Measurements from ENCODE around the gene PGA4. TPM values are rescaled to one million over a fixed set of nuclear protein-coding genes. Genes with fewer than 3 reads are reported as not detected.

PGA4 gene
- polyA plus RNA-seq, 2 of the 4 experiments (the other 2 are of a cell fraction), result not detected

DNA sequence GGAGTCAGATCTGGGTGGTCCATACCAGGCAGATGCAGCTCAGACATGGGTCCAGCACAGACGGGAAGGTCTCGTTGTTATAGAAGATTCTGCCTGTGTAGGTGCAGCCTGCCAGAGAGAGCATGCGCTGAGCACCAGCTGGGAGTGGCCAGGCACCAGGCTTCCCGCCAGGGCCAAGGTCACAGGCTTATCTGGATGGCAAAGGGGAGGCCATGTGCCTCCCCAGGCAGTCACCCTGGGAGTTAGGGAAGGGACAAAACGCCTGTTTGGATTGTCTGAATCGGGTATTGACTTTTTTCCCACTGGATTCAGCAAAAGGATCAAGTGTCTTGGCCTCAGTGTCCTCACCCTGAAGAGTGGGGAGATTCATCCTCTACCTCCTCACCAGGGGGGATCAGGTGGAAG, 45.3 kb downstream of the PGA4 start:
- H3K4me2 ChIP-seq, result no peak overlapping the region
- no peak for FAIRE-seq
- no peak for TF ChIP-seq RFX5 (IDR thresholded peaks at IDR 0.05)
- no peak for TF ChIP-seq POLR2A (IDR thresholded peaks at IDR 0.05; ENCODE audit: low read length)
- TF ChIP-seq BHLHE40 (IDR thresholded peaks at IDR 0.05; ENCODE audit: low read depth, low read length), result no peak
- no peak for TF ChIP-seq TP53 (CRISPR knock-in tag; IDR thresholded peaks at IDR 0.05)
- TF ChIP-seq ZNF302 (CRISPR knock-in tag; IDR thresholded peaks at IDR 0.05), result no peak
- 57% methylated on average over 6 of the region's 6 CpGs for WGBS (ENCODE audit: missing lambda C conversion rate)
- 0 out of 6 replicates have a peak overlapping the region, but pooled peaks of 1 of the 2 experiments have one; percentile 27 for H3K27ac ChIP-seq
- no peak; a peak in 1 of 6 replicates for ATAC-seq
- ChIA-PET POLR2A (no interaction called here), CTCF (interaction anchor here (1.7 to 6.8 kb wide), 2 partner anchors 13 to 27 kb away, joined by 6 to 35 read pairs; partner anchors contain the start of gene VWCE)
- DNase-seq (ENCODE audit: low read depth in 1 of 2, low spot score in 1 of 2), result no peak
- no peak overlapping the region for H3K4me3 ChIP-seq
- peaks cover 15% of the 10 kb centered on the region for H3K4me1 ChIP-seq
- no peaks in the 10 kb centered on the region for H3K9me3 ChIP-seq

DNA sequence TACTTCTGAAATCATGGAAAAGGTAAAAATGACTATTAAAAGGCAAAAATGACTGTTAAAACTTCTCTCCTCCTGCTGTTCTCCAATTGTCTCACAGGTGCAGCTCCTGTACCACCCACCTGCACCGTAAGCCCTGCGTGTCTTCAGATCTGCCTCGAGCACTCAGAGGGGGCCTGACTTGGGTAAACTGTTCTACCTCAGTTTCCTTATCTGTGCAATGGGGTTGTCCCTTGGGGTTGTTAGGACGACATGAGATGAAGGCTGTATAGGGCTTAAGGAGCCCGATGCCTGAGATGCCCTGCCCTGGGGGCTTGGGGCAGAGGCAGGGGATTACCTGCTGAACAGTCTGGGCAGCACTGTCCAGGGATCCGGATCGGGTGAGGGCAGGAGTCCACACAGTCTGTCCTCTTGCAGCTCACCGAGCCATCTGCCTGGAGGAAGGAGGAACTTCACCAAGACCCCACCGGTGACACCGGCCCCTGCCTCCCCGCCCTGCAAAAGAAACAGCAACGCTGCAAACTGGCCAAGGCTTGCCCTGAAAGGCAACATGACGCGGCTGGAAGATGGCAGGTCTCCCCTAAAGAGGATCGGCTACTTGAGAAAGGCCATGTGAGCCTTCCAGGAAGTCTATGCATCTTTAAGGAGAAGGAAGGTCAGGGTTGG, 46.6 kb downstream of the PGA4 start:
- DNase-seq (ENCODE audit: low read depth in 1 of 2, low spot score in 1 of 2) (no peak), FAIRE-seq (no peak), ATAC-seq (no peak)
- TF ChIP-seq, protein P1, sequence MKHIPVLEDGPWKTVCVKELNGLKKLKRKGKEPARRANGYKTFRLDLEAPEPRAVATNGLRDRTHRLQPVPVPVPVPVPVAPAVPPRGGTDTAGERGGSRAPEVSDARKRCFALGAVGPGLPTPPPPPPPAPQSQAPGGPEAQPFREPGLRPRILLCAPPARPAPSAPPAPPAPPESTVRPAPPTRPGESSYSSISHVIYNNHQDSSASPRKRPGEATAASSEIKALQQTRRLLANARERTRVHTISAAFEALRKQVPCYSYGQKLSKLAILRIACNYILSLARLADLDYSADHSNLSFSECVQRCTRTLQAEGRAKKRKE (CRISPR knock-in tag; IDR thresholded peaks at IDR 0.05; ENCODE audit: low read depth), result no peak
- TF ChIP-seq JUNB (IDR thresholded peaks at IDR 0.05) (no peak), MYC (IDR thresholded peaks at IDR 0.05; ENCODE audit: borderline replicate concordance, low read length) (no peak), RAD21 (conservative IDR thresholded peaks at IDR 0.05 in 1 of 2, IDR thresholded peaks at IDR 0.05 in 1 of 2) (no peak), HOXB13 (CRISPR knock-in tag; IDR thresholded peaks at IDR 0.05; ENCODE audit: low read depth) (no peak), ZC3H11A (IDR thresholded peaks at IDR 0.05) (no peak), ESRRA (IDR thresholded peaks at IDR 0.05; ENCODE audit: borderline replicate concordance, low read length) (no peak), CBX8 (IDR thresholded peaks at IDR 0.05) (no peak), CEBPB (IDR thresholded peaks at IDR 0.05) (no peak), PHF8 (IDR thresholded peaks at IDR 0.05; ENCODE audit: borderline replicate concordance, low read depth) (no peak), FOSB (CRISPR knock-in tag; IDR thresholded peaks at IDR 0.05) (no peak), RNF2 (IDR thresholded peaks at IDR 0.05; ENCODE audit: borderline replicate concordance, low read depth) (no peak), EP300 (IDR thresholded peaks at IDR 0.05) (no peak)
- Histone ChIP-seq H3K4me2 (no peak overlapping the region), H3K4me3 (no peak overlapping the region), H3K9me3 (no peaks in the 10 kb centered on the region), H3K27ac (no peak overlapping the region), H3K4me1 (peaks cover 15% of the 10 kb centered on the region)
- 78% methylated on average over 12 of the region's 15 CpGs for WGBS (ENCODE audit: missing lambda C conversion rate)
- POLR2A ChIA-PET, result no interaction called here
- CTCF ChIA-PET, result interaction anchor here (0.6 to 6.8 kb wide), 7 partner anchors 12 to 117 kb away, joined by 3 to 35 read pairs (median 4); partner anchors contain the start of gene VWCE

DNA sequence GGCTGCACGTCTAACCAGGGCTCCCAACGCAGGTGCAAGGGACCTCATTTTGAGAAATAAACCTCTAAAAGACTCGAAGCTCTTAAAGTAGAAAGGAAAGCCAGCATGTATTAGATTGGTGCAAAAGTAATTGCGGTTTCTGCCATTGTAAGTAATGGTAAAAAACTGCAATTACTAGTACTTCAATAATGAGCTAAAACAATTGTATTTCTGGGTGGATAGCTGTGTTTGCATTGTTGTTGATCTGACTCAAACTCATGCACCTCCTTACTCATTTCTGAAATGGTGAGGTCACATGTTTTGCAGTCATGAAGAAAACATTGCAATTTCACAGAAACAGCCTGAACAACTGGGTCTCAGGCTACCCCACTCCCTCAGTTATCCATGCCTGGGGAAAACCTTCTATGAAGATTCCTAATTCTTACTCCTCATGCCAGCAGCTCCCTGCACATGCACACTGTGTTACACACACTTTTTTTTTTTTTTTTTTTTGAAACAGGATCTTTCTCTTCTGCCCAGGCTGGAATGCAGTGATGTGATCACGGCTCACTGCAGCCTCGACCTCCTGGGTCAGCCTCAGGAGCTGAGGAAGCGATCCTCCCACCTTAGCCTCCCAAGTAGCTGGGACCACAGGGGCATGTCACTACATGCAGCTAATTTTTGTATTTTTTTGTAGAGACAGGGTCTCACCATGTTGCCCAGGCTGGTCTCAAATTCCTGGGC, 48.4 kb downstream of the PGA4 start:
- no peak for FAIRE-seq
- 60% methylated on average over 7 of the region's 7 CpGs for WGBS (ENCODE audit: missing lambda C conversion rate)
- peaks cover 15% of the 10 kb centered on the region for H3K4me1 ChIP-seq
- no peak for DNase-seq (ENCODE audit: low read depth in 1 of 2, low spot score in 1 of 2)
- ChIA-PET POLR2A (interaction anchor here (0.6 to 1.0 kb wide), 2 partner anchors 11 to 136 kb away, joined by 3 to 5 read pairs; no protein-coding TSS in a partner anchor), CTCF (interaction anchor here (1.0 to 2.7 kb wide), 4 partner anchors 11 to 115 kb away, joined by 3 to 11 read pairs (median 6); no protein-coding TSS in a partner anchor)
- ATAC-seq, result no peak
- no peak overlapping the region for H3K4me2 ChIP-seq
- no peak overlapping the region for H3K4me3 ChIP-seq
- H3K27ac ChIP-seq, result no peak overlapping the region
- no peaks in the 10 kb centered on the region for H3K9me3 ChIP-seq
- TF ChIP-seq CHD2 (IDR thresholded peaks at IDR 0.05; ENCODE audit: low read length, partially characterized antibody) (no peak), GATA3 (IDR thresholded peaks at IDR 0.05; ENCODE audit: borderline replicate concordance) (no peak), SMC3 (IDR thresholded peaks at IDR 0.05) (no peak), ZNF302 (CRISPR knock-in tag; IDR thresholded peaks at IDR 0.05) (no peak), HOXB13 (CRISPR knock-in tag; IDR thresholded peaks at IDR 0.05; ENCODE audit: low read depth) (no peak), SREBF2 (IDR thresholded peaks at IDR 0.05) (no peak), CBX2 (IDR thresholded peaks at IDR 0.05; ENCODE audit: borderline replicate concordance, low read depth) (no peak)
- TF ChIP-seq, protein P2, sequence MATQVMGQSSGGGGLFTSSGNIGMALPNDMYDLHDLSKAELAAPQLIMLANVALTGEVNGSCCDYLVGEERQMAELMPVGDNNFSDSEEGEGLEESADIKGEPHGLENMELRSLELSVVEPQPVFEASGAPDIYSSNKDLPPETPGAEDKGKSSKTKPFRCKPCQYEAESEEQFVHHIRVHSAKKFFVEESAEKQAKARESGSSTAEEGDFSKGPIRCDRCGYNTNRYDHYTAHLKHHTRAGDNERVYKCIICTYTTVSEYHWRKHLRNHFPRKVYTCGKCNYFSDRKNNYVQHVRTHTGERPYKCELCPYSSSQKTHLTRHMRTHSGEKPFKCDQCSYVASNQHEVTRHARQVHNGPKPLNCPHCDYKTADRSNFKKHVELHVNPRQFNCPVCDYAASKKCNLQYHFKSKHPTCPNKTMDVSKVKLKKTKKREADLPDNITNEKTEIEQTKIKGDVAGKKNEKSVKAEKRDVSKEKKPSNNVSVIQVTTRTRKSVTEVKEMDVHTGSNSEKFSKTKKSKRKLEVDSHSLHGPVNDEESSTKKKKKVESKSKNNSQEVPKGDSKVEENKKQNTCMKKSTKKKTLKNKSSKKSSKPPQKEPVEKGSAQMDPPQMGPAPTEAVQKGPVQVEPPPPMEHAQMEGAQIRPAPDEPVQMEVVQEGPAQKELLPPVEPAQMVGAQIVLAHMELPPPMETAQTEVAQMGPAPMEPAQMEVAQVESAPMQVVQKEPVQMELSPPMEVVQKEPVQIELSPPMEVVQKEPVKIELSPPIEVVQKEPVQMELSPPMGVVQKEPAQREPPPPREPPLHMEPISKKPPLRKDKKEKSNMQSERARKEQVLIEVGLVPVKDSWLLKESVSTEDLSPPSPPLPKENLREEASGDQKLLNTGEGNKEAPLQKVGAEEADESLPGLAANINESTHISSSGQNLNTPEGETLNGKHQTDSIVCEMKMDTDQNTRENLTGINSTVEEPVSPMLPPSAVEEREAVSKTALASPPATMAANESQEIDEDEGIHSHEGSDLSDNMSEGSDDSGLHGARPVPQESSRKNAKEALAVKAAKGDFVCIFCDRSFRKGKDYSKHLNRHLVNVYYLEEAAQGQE (IDR thresholded peaks at IDR 0.05), result no peak
- TF ChIP-seq, protein P1 (CRISPR knock-in tag; IDR thresholded peaks at IDR 0.05; ENCODE audit: low read depth), result no peak
- TF ChIP-seq, protein P3, sequence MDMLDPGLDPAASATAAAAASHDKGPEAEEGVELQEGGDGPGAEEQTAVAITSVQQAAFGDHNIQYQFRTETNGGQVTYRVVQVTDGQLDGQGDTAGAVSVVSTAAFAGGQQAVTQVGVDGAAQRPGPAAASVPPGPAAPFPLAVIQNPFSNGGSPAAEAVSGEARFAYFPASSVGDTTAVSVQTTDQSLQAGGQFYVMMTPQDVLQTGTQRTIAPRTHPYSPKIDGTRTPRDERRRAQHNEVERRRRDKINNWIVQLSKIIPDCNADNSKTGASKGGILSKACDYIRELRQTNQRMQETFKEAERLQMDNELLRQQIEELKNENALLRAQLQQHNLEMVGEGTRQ (IDR thresholded peaks at IDR 0.05), result no peak
- TF ChIP-seq, protein P4, sequence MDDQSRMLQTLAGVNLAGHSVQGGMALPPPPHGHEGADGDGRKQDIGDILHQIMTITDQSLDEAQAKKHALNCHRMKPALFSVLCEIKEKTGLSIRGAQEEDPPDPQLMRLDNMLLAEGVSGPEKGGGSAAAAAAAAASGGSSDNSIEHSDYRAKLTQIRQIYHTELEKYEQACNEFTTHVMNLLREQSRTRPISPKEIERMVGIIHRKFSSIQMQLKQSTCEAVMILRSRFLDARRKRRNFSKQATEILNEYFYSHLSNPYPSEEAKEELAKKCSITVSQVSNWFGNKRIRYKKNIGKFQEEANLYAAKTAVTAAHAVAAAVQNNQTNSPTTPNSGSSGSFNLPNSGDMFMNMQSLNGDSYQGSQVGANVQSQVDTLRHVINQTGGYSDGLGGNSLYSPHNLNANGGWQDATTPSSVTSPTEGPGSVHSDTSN (IDR thresholded peaks at IDR 0.05), result no peak

All from A549 (cell line).